OCI-LY3 (cell line): ENCODE results near the gene CNTN5.

Source experiments
- CTCF ChIP-seq: fragments of 200-600, 300-600 bp; sonication (generic); IDR thresholded peaks from 2 replicates; pipeline ENCODE4 v1.5.1; 2014; ENCODE audit warnings: antibody characterized with exemption, low read length, low read depth
- EZH2phosphoT487 ChIP-seq: fragments of 200-600 bp; shearing (Covaris generic); IDR thresholded peaks from 2 replicates; pipeline ENCODE4 v1.6.1; 2018; ENCODE audit warnings: antibody characterized with exemption, mixed run types, low read depth

- TF ChIP-seq CTCF (no peak), EZH2phosphoT487 (no peak)
Observed at GRCh38 chr11:100353083-100353482, 1332.3 kb downstream of the CNTN5 start.
